GM12891 (cell line): ENCODE measurements around the gene JAG1.

Source experiments
- POLR2A ChIP-seq: IDR thresholded peaks from 2 replicates; pipeline ENCODE4 v1.6.1; 2011; ENCODE audit warnings: low read depth, low read length, control low read depth
- POLR2AphosphoS5 ChIP-seq: IDR thresholded peaks from 2 replicates; pipeline ENCODE4 v1.6.1; 2011; ENCODE audit warnings: low read depth, low read length, control low read depth
- TAF1 ChIP-seq: IDR thresholded peaks from 2 replicates; pipeline ENCODE4 v1.6.1; 2011; ENCODE audit warnings: low read depth, low read length, control low read depth

DNA sequence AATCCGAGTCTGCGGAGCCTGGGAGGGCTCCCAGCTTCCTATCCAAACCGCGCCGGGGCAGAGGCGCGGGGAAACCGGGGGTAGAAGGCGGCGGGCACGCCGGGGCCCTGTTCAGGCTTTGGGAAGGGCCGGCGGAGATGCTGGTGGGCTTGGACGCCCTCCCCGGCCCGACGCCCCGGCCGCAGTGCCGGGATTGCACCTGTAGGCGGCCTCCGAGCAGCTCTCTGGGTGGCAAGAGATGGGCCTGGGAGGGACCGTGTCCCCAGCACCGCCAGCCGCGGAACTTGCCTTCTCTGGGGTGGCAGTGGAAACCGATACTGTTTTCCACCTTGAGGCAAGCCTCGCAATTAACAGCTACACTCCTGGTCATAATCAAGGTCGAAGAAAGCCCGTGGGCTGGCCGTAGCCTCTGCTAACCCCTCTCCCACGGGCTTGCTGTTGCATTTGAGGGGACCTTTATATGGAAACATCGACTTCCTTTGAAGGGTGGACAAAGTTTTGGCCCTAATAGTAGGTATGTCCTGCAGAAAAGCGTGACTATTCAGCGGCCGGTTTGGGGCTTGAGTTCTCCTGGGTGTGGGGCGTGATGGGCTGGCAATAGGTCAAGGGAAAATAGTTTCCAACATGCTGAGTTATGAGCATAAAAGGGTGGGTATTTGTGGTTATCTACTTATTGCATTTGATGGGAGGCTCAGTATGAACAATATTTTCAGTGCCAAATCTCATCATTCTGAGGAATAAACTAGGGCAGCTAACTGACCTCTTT lies 1.1 kb upstream of the JAG1 start:
- TF ChIP-seq POLR2A (no peak), POLR2AphosphoS5 (no peak), TAF1 (no peak)
